ENCODE data around the gene ACSF2.

DNA sequence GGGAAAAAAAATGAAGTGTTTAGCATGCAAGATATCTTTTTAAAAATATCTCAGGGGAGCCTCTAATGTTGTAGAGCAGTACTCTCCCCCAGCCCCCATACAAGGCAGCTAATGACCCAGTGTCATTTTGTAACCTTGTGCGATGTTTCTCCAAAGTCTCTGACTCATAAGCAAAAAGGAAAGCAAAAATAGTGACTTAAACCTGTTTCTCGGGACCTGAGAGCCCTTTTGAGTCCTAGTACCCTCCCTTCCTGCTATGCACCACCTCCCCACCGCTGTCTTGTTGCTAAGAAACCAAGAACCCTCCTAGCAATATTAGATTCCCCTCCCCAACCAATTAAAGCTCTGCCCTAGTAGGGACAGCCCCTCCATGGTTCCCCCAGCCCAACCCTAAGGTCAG lies 85.0 kb downstream of the ACSF2 start:
- TF ChIP-seq, protein P1, sequence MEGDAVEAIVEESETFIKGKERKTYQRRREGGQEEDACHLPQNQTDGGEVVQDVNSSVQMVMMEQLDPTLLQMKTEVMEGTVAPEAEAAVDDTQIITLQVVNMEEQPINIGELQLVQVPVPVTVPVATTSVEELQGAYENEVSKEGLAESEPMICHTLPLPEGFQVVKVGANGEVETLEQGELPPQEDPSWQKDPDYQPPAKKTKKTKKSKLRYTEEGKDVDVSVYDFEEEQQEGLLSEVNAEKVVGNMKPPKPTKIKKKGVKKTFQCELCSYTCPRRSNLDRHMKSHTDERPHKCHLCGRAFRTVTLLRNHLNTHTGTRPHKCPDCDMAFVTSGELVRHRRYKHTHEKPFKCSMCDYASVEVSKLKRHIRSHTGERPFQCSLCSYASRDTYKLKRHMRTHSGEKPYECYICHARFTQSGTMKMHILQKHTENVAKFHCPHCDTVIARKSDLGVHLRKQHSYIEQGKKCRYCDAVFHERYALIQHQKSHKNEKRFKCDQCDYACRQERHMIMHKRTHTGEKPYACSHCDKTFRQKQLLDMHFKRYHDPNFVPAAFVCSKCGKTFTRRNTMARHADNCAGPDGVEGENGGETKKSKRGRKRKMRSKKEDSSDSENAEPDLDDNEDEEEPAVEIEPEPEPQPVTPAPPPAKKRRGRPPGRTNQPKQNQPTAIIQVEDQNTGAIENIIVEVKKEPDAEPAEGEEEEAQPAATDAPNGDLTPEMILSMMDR (IDR thresholded peaks at IDR 0.05; ENCODE audit: borderline replicate concordance, extremely low read depth, low read length, poor library complexity, severe bottlenecking) = no peak
- no peak for TF ChIP-seq EZH2 (IDR thresholded peaks at IDR 0.05; ENCODE audit: borderline replicate concordance, low read depth, low read length, severe bottlenecking)
